PFSK-1 (cell line): Measurements from ENCODE around the gene TGIF2LY. TPM values are rescaled to one million over a fixed set of nuclear protein-coding genes. Genes with fewer than 3 reads are reported as not detected.
"Not testable (repeated sequence)": the region's sequence is repeated elsewhere in the genome, so short reads cannot be mapped to it uniquely, and the experiment has no call there.

Source experiments
- FOXP2 ChIP-seq: optimal IDR thresholded peaks from 2 replicates; pipeline ENCODE3; 2011; ENCODE audit warnings: borderline replicate concordance, control low read depth, inconsistent platforms; ENCODE audit not compliant: insufficient read depth; ENCODE audit errors: extremely low read length, extremely low read depth
- REST ChIP-seq, 2 experiments: IDR thresholded peaks; 2 replicates each; pipeline versions ENCODE4 v1.6.1 to v1.8.0; 2011 to 2012; ENCODE audit warnings: low read depth in 2 of 2, low read length in 2 of 2, control low read depth in 1 of 2, inconsistent platforms in 1 of 2, mild to moderate bottlenecking in 1 of 2, moderate library complexity in 1 of 2; ENCODE audit not compliant: insufficient read depth in 1 of 2
- SIN3A ChIP-seq: IDR thresholded peaks from 2 replicates; pipeline ENCODE4 v1.6.1; 2012; ENCODE audit warnings: mild to moderate bottlenecking, low read length, moderate library complexity, borderline replicate concordance; ENCODE audit not compliant: insufficient read depth
- polyA plus RNA-seq: library from polyadenylated mRNA; unstranded; fragments of >200 nt; gene quantifications from one replicate; pipeline ENCODE4 v1.2.1, GENCODE V29; 2012; ENCODE audit warnings: low read depth, missing spikeins; ENCODE audit not compliant: insufficient read length

TGIF2LY gene
- polyA plus RNA-seq, result not detected

GRCh38 chrY:3578767-3579166, at the start of gene TGIF2LY:
Gene TGIF2LY, plus strand, starts transcription at chrY:3579067. Its CDS starts 178 bp downstream, at chrY:3579245.
- TF ChIP-seq FOXP2; REST (IDR thresholded peaks at IDR 0.05; ENCODE audit: insufficient read depth in 1 of 2, low read depth in 2 of 2, low read length in 2 of 2); SIN3A: not testable (repeated sequence)
